ENCODE data around the gene ZNF493. TPM values are rescaled to one million over a fixed set of nuclear protein-coding genes. Genes with fewer than 3 reads are reported as not detected.
A peak's percentile ranks its signal among the peaks of the same experiment; 100 is the strongest.

ZNF493 gene
- total RNA-seq (2014; rRNA removed; shearing (Covaris generic)) = 3.3 and 4.1 TPM in 2 replicates
- polyA plus RNA-seq (2014; cell fraction: nucleus; rRNA removed) = 3.6 and 6.1 TPM in 2 replicates

DNA sequence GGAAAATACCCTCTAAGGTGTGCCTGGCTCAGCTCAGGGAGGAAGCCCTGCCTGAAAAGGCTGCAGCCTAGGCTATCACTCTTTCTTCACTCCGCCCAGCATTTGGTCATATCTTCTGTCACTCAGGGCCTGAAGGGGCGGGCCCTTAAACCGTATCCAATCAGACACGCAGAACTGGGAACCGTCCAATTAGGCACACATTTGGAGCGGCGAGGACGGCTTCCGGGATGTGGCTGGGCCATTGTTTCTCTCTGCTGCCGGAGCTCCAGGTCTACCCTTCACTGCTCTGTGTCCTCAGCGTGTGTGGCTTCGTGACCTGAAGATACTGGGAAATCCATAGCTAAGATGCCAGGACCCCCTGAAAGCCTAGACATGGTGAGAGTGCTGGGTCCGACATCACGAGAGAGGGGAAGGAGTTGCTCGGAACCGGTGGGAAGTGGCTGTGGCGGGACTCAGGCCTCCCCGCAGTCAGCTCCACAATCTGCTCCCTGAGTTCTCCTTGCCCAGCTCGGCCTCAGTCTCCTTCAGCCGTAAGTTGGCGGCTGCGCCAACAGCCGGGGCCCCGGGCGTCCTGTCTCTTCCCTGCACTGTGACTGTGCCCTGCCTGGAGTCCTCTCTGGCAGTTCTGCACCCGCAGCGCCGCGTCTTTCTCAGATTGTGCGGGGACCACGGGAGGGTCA lies at the start of gene ZNF493:
Gene ZNF493 (plus strand): TSS at position 241 of the 680 bp plus-strand sequence. CDS start 105 bp downstream, at position 346.
- peak; percentile 69 for DNase-seq (ENCODE audit: extremely low read depth, low read depth)

DNA sequence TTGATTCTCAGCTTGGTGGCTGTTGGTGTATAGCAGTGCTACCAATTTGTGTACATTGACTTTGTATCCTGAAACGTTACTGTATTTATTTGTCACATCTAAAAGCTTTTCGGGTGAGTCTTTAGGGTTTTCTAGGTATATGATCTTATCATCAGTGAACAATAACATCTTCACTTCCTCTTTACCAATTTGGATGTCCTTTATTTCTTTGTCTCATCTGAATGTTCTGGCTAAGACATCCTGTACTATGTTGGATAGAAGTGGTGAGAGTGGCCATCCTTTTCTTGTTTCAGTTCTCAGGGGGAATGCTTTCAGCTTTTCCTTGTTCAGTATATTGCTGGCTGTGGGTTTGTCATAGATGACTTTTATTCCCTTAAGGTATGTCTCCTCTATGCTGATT lies 44.1 kb upstream of the ZNF493 start:
- DNase-seq (ENCODE audit: extremely low read depth, low read depth) = no peak

DNA sequence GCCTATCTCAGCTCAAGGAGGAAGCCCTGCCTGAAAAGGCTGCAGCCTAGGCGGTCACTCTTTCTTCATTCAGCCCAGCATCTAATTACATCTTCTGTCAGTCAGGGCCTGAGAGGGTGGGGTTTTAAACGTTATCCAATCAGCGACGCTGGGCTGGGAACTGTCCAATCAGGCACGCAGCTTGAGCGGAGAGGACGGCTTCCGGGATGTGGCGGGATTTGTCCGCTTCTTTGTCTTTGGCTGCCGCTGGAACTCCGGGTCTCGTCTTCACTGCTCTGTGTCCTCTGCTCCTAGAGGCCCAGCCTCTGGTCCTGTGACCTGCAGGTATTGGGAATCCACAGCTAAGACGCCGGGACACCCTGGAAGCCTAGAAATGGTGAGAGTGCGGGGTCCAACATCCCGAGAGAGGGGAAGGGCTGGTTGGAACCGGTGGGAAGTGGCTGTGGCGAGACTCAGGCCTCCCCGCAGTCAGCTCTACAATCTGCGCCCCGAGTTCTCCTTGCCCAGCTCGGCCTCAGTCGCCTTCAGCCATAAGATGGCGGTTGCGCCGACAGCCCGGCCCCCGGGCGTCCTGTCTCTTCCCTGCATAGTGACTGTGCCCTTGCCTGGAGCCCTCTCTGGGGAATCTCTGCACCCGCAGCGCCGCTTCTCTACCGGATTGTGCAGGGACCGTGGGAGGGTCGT lies 38.0 kb upstream of the ZNF493 start, which contains the start of gene ZNF738:
Gene ZNF738 (plus strand): TSS at position 233 of the 684 bp plus-strand sequence. CDS start 141 bp downstream, at position 374.
- DNase-seq (ENCODE audit: extremely low read depth, low read depth) = peak; percentile 84

DNA sequence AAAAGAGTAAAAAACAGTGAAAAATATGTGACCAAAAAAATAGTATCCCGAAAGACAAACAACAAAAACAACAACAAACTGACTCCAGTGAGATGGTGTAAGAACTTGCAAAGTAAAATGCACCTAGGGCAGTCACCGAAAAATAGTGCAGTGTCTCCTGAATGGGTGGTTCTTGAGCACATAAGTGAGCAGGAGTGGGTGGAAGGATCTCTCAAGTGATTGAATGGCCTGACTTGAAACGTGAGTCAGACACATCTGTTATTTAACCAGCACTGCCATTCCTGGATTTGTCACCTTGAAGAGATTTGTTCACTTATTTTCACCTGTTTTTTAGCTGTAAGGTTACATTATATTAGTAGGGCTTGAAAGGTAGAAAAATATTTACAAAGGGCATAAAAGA lies 34.6 kb upstream of the ZNF493 start:
- DNase-seq (ENCODE audit: extremely low read depth, low read depth) = no peak

DNA sequence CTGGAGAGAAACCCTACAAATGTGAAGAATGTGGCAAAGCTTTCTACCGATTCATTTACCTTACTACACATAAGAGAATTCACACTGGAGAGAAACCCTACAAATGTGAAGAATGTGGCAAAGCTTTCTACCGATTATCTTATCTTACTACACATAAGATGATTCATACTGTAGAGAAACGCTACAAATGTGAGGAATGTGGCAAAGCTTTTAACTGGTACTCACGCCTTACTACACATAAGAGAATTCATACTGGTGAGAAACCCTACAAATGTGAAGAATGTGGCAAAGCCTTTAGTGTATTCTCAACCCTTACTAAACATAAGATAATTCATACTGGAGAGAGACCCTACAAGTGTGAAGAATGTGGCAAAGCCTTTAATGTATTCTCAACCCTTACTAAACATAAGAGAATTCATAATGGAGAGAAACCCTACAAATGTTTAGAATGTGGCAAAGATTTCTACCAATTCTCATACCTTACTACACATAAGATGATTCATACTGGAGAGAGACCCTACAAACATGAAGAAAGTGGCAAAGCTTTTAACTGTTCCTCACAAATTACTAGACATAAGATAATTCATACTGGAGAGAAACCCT lies 12.9 kb upstream of the ZNF493 start:
- no peak for DNase-seq (ENCODE audit: extremely low read depth, low read depth)

DNA sequence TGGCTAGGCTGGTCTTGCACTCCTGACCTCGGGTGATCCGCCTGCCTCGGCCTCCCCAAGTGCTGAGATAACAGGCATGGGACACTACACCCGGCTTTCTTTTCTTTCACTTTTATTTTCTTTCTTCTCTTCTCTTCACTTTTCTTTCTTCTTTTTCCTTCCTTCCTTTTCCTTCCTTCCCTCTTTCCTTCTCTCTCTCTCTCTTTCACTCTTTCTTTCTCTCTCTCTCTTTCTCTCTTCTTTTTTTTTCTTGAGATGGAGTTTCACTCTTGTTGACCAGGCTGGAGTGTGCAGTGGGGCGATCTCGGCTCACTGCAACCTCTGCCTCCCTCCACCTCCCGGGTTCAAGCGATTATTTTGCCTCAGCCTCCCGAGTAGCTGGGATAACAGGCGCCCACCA lies 812 bp upstream of the ZNF493 start:
- DNase-seq (ENCODE audit: extremely low read depth, low read depth) = no peak

DNA sequence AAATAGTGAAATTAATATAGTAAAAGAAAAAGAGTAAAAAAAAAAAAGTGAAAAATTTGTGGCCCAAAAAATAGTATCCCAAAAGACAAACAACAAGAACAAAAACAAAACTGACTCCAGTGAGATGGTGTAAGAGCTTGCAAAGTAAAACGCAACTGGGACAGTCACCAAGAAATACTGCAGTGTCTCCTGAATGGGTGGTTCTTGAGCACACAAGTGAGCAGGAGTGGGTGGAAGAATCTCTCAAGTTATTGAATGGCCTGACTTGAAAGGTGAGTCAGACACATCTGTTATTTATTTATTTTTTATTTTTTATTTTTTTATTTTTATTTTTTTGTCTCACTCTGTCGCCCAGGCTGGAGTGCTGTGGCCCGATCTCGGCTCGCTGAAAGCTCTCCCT lies 1.9 kb downstream of the ZNF493 start:
- DNase-seq (ENCODE audit: extremely low read depth, low read depth) = no peak

DNA sequence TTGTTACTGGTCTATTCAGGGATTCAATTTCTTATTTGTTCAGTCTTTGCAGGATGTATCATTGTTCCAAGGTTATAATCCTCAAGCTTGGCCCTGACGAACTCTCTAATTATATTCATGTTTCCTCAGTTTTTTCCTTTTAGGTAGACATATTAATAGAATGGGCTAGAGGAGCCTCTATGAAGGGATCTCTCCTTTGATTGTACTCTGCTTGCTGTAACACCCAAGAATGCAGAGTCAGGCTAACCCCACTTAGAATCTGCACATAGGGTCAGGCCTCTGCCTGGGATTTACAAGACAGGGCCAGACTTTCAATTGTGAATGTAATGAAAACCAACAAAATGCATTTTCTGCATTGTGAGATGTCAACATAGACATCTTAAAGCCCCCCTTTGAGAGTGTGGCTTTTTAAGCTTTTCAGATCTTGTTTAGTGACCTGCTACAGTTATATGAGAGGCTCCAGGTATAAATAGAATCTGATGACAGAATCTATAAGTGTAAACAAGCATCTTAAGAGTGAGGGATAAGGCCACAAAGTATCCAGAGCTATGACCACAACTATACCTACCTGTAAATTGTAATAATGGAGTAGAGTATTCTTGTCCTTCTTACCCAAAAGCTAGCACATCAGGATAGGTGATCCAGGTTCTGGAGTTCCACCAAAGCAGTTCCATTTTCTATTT lies 5.5 kb downstream of the ZNF493 start:
- no peak for DNase-seq (ENCODE audit: extremely low read depth, low read depth)

DNA sequence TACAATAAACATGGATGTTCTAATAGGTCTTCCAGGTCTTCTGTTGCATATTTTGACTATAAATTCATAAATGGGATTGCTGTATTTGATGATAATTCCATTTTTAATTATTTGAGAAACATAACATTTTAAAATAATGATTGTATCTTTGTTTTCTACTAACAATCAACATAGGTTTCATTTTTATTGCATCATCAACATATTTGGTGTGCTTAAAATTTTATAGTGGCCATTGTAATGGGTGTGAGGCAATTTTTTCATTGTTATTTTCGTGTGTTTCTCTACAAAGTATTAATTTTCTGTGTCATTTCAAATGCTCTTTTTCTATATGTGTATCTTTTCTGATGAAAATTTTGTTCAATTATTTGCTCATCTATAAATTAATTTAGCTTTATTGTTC lies 13.2 kb downstream of the ZNF493 start:
- DNase-seq (ENCODE audit: extremely low read depth, low read depth) = no peak

DNA sequence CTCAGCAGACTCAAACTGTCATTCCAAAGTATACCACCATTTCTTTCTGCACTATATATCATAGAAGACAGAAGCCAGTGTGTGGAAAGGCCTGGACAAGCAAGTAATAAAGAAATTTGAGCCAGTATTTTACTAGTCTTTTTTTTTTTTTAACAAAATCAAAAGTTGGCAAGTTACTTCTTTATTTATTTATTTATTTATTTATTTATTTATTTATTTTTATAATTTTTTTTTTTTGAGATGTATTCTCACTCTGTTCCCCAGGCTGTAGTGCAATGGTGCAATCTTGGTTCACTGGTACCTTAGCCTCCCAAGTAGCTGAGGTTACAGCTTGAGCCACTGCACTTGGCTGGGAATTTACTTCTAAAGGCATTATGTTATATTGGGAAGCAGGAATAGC lies 25.3 kb downstream of the ZNF493 start:
- no peak for DNase-seq (ENCODE audit: extremely low read depth, low read depth)

DNA sequence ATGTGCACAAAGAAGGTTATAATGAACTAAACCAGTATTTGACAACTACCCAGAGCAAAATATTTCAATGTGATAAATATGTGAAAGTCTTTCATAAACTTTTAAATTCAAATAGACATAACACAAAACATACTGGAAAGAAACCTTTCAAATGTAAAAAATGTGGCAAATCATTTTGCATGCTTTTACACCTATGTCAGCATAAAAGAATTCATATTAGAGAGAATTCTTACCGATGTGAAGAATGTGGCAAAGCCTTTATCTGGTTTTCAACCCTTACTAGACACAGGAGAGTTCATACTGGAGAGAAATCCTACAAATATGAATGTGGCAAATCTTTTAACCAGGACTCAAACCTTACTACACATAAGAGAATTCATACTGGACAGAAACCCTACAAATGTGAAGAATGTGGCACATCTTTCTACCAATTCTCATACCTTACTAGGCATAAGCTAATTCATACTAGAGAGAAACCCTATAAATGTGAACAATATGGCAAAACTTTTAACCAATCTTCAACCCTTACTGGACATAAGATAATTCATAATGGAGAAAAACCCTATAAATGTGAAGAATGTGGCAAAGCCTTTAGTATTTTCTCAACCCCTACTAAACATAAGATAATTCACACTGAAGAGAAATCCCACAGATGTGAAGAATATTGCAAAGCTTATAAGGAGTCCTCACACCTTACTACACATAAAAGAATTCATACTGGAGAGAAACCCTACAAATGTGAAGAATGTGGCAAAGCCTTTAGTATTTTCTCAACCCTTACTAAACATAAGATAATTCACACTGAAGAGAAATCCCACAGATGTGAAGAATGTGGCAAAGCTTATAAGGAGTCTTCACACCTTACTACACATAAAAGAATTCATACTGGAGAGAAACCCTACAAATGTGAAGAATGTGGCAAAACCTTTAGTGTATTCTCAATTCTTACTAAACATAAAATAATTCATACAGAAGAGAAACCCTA lies 26.4 kb downstream of the ZNF493 start:
- no peak for DNase-seq (ENCODE audit: extremely low read depth, low read depth)

DNA sequence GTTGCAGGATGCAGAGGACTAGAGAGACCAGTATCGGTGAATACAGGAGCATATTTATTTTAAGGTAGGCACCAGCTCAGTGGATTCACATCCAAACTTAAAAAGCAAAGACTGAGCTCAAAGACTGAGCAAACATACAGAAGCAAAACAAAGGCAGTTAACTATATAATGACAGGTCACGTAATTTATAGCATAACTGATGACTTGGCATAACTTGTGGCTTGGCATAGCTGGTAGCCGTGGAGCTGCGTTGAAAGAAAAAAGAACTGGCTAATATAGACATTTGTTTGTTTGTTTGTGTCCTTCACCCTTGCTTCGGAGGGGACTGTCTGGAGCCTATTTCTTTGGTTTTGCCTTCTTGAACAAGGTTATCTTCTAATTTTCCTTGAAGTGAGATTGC lies 33.7 kb downstream of the ZNF493 start:
- no peak for DNase-seq (ENCODE audit: extremely low read depth, low read depth)

DNA sequence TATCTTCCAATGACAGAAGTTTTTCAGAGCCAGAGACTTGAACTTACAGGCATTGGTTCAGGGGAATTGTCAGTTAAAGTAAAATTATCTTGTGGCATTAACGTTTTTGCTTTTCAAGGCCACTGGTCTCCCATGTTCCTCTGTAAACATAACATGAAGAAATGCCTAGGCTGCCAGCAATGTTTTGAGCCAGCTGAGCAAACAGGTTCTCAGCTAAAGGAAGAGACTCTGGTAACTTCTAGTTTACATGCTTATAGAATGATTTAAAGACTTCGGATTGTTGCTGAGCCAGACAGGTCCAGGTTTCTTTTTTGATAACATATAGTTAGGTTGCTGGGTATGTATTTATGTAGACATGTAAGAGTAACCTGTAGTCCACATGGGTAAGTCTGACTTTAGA lies 35.7 kb downstream of the ZNF493 start:
- no peak for DNase-seq (ENCODE audit: extremely low read depth, low read depth)

DNA sequence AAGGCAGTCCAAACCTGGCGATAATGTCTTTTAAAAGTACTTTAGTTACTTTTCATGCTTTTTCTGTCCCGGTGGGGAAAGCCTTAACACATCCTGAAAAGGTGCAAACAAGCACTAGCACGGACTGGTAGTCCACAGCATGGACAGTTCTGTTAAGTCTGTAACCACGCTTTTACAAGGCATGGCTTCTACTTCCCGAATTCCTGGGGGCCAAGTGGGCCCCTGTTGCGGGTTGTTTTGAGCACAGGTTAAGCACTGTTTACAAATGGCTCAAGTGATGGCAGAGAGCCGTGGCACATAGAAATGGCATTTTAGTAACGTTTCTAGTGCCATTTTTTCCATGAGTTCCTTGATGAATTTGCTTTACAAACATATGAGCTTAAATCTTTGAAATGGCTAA lies 37.6 kb downstream of the ZNF493 start:
- DNase-seq (ENCODE audit: extremely low read depth, low read depth) = no peak

DNA sequence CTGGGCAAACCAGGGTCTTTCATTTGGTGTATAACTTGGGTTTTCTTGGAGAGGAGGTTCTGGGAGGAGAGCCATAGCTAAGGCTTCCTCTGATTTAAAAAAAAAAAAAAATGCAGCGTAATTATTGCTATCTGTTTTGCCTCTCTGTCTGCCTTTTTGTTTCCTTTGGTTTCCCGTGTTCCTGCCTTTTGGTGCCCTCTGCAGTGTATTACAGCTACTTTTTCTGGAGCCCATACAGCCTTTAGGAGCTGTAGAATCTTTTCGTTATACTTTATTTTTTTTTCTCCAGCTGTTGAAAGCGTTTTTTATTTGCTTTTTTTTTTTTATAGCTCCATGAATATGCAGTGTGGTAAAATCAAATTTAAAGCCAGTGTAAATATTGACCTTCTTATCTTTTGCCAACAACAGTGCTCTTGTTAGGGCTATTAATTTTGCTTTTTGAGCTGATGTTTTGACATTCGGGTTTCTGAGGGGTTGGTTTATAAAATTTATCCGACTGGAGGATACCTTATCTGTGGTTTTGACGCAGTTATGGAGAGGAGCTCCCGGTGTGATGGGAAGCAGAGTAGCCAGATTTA lies 38.1 kb downstream of the ZNF493 start:
- DNase-seq (ENCODE audit: extremely low read depth, low read depth) = no peak

DNA sequence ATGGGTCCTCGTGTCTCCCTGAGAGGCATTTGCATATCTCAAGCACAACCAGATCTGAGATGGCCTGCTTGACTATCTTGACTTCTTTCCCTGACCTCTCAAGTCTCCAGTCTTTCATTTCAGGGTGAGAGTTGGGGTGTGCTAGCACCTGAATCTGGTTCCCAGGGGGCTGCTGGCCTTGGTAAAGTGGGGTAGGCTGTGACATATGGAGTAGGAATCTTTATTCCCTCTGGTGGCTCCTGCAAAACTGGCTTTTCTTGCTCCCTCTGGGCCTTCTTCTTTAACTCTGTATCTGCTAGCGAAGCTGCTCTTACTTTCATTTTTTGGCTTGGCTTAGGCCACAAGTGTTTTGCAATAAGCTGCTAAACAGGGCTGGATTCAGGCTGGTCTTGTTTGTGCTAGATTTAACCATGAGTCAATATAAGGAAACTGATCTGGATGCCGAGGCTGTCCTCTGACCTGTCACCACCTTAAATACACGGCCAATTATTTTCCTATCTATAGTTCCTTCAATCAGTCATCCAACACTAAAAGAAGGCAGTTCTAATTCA lies 42.3 kb downstream of the ZNF493 start:
- no peak for DNase-seq (ENCODE audit: extremely low read depth, low read depth)

DNA sequence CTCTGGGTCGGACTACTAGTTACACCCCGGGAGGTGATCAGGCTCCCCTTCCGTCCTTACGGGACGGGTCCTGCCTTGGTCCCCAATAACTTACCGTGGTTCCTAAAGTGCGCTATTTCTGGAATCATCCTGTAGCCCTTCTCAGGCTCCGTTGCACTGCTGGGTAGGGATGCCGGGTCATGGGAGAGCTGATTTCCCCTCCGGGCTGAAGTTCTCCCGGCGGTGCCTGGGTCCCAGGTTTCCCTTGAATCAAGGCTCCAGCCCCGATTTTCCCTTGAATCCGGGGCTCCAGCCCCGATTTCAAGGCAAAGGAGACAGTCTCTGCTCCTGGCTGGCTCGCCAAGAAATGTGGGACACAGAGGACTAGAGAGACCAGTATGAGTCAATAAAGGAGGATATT lies 43.4 kb downstream of the ZNF493 start:
- no peak for DNase-seq (ENCODE audit: extremely low read depth, low read depth)

DNA sequence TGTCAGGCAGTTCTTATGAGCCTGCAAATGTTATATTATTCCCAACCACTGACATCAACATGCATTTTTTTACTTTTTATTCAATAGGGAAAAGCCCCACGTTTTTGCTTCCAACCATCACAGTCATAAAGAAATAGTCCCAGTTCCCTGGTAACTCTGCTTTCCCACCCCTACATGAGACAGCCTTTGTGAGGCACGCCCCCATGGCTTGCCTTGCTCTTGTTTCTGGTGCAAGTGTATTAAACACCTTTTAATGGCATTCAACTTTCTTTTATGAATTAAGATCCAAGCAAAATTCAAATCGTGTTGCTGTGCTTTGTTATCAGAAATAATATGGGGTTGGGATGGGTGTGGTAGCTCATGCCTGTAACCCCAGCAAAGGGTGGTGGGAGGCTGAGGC lies 54.3 kb downstream of the ZNF493 start:
- DNase-seq (ENCODE audit: extremely low read depth, low read depth) = no peak

DNA sequence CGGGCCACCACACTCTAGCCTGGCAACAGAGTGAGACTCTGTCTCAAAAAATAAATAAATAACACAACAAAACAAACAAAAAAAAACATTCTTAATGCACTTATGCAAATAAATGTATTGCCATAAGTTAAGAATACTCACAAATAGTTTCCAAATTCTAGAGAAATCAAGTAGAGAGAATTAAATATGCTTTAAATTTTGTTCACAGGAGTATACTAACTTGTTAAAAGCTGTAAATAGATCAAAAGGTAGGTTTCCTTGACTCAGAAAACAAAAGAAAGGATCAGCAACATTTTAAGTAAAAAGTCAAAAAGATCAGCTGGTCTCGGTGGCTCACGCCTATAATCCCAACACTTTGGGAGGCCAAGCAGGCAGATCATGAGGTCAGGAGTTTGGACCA lies 58.0 kb downstream of the ZNF493 start:
- DNase-seq (ENCODE audit: extremely low read depth, low read depth) = no peak

Measured in NCI-H460 (cell line).